Nephron (organoid): ENCODE results near the gene DNAH12.

Experiments used
- H3K27ac Mint-ChIP-seq, 3 experiments: 2 replicates each; pipeline ENCODE4 v1.8.0; 2020; ENCODE audit warnings: mixed read lengths in 3 of 3, mild to moderate bottlenecking in 2 of 3, moderate library complexity in 1 of 3
- H3K27me3 Mint-ChIP-seq: 2 replicates; pipeline ENCODE4 v1.8.0; 2021; ENCODE audit warnings: low read depth, mild to moderate bottlenecking, moderate library complexity, mixed read lengths
- H3K36me3 Mint-ChIP-seq: 2 replicates; pipeline ENCODE4 v1.8.0; 2020; ENCODE audit warnings: low read depth, mixed read lengths
- H3K4me1 Mint-ChIP-seq: 2 replicates; pipeline ENCODE4 v1.8.0; 2020; ENCODE audit warnings: mixed read lengths
- H3K4me3 Mint-ChIP-seq, 3 experiments: 2 replicates each; pipeline ENCODE4 v1.8.0; 2020; ENCODE audit warnings: mild to moderate bottlenecking in 3 of 3, mixed read lengths in 3 of 3, moderate library complexity in 2 of 3
- H3K9me3 Mint-ChIP-seq: 2 replicates; pipeline ENCODE4 v1.8.0; 2020; ENCODE audit warnings: mixed read lengths
- TF ChIP-seq, protein P1 (sequence below), 3 experiments: fragments of 200-600 bp; sonication (generic); IDR thresholded peaks; one replicate each; pipeline ENCODE4 v1.5.0; 2021; ENCODE audit warnings: antibody characterized with exemption in 3 of 3; ENCODE audit not compliant: unreplicated experiment in 3 of 3

The DNAH12 gene

DNA sequence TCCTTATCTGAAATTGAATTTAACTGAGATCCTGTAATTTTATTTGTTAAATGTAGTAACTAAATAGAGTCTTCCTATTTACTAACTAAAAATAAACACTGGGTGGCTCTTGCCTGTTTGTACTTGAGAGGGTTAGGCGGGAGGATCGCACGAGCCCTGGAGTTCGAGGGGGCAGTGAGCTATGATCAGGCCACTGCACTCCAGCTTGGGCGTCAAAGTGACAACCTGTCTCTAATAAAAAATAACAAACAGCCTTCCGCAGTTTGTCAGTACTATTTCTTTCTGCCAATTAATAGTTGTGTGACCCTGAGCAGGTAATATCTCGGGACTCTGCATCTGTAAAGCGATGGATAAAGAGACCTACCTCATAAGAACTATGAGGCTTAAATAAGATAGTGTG lies 11.2 kb upstream of the DNAH12 start:
- no peaks in the 10 kb centered on the region for H3K27me3 Mint-ChIP-seq
- peak overlapping the region; percentile 98 to 99 (median 98) for H3K27ac Mint-ChIP-seq

DNA sequence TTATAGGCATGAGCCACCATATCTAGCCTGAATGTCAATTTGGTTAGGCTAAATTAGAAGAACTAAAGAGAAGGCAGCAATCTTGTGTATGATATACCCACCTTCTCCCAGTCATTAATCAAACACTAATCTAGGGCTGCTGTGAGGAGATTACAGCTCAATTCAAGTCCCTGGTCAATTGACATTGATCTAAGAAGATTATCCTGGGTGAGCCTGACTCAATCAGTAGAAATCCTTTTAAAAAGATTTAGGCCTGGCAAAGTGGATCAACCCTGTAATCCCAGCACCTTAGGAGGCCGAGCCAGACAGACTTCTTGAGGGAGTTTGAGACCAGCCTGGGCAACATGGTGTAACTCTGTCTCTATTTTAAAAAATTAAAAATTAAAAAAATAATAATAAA lies 2.5 kb upstream of the DNAH12 start:
- Mint-ChIP-seq H3K27ac (no peak overlapping the region), H3K36me3 (no peaks in the 10 kb centered on the region), H3K4me1 (peaks cover 9% of the 10 kb centered on the region), H3K4me3 (no peak overlapping the region), H3K27me3 (no peaks in the 10 kb centered on the region), H3K9me3 (no peaks in the 10 kb centered on the region)
- TF ChIP-seq, protein P1, sequence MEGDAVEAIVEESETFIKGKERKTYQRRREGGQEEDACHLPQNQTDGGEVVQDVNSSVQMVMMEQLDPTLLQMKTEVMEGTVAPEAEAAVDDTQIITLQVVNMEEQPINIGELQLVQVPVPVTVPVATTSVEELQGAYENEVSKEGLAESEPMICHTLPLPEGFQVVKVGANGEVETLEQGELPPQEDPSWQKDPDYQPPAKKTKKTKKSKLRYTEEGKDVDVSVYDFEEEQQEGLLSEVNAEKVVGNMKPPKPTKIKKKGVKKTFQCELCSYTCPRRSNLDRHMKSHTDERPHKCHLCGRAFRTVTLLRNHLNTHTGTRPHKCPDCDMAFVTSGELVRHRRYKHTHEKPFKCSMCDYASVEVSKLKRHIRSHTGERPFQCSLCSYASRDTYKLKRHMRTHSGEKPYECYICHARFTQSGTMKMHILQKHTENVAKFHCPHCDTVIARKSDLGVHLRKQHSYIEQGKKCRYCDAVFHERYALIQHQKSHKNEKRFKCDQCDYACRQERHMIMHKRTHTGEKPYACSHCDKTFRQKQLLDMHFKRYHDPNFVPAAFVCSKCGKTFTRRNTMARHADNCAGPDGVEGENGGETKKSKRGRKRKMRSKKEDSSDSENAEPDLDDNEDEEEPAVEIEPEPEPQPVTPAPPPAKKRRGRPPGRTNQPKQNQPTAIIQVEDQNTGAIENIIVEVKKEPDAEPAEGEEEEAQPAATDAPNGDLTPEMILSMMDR (IDR thresholded peaks at IDR 0.05; ENCODE audit: unreplicated experiment in 3 of 3) = no peak

More for the DNA sequence above, 11.2 kb upstream of the DNAH12 start:
- peaks cover 26% of the 10 kb centered on the region for H3K4me1 Mint-ChIP-seq
- peaks cover 16% of the 10 kb centered on the region for H3K36me3 Mint-ChIP-seq
- no peaks in the 10 kb centered on the region for H3K9me3 Mint-ChIP-seq
- H3K4me3 Mint-ChIP-seq = peak overlapping the region; percentile 83 to 99 (median 86)
- TF ChIP-seq, protein P1 (IDR thresholded peaks at IDR 0.05; ENCODE audit: unreplicated experiment in 3 of 3) = no peak

DNA sequence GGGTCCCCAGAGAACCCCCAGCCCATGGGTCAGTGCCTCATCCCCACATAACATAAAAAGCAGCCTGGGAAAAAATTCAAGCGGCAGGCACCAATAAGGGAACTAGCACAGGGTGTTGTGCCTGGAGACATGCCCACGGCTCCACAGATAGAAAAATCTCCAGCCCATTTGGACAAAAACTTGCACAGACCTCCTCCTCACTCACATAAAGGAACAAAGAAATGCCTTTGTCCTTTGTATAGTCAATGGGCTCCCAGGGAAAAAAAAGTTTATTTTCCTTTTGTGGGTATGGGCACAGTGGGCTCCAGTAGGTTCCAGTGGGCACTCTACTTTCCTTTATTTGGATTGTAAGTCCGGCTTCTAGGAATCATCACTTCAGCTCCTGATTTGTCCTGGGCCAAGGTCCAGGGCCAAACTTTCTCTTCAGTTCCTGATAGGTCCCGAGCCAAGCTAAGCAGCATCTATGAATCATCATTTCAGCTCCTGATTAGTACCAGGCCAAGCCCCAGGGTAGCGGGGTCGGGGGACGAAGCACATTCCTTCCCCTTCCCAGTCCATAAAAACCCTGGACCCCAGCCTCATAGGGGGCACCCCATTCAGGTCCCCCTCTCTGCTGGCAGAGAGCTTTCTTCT lies 1.6 kb upstream of the DNAH12 start:
- no peaks in the 10 kb centered on the region for H3K9me3 Mint-ChIP-seq

DNA sequence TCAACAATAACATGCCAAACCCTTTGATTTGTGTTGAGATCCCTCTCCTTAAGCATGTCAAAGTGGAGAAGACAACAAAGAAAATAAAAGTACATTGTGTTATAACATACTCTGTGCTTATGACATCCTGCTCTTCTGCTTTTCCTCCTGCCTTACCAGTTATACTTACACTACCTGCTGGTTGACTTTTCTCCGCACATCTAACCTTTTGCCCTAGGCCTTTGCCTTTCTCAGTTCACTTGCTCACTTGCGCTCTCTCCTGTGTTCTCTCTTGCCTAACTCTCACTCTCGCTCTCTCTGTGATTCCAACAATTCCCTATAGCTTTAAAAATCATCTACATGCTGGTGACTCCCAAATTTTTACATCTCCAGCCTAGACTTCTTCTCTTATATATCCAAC lies 5.7 kb downstream of the DNAH12 start:
- TF ChIP-seq, protein P1 (IDR thresholded peaks at IDR 0.05; ENCODE audit: unreplicated experiment in 3 of 3) = no peak
- H3K4me3 Mint-ChIP-seq = no peak overlapping the region
- no peaks in the 10 kb centered on the region for H3K36me3 Mint-ChIP-seq
- no peak overlapping the region for H3K27ac Mint-ChIP-seq
- no peaks in the 10 kb centered on the region for H3K27me3 Mint-ChIP-seq
- H3K9me3 Mint-ChIP-seq = no peaks in the 10 kb centered on the region
- H3K4me1 Mint-ChIP-seq = no peaks in the 10 kb centered on the region

More for the DNA sequence above, 1.6 kb upstream of the DNAH12 start:
- no peak overlapping the region for H3K27ac Mint-ChIP-seq
- H3K4me1 Mint-ChIP-seq = peaks cover 9% of the 10 kb centered on the region
- no peak overlapping the region for H3K4me3 Mint-ChIP-seq
- no peaks in the 10 kb centered on the region for H3K36me3 Mint-ChIP-seq
- TF ChIP-seq, protein P1 (IDR thresholded peaks at IDR 0.05; ENCODE audit: unreplicated experiment in 3 of 3) = no peak
- no peaks in the 10 kb centered on the region for H3K27me3 Mint-ChIP-seq

DNA sequence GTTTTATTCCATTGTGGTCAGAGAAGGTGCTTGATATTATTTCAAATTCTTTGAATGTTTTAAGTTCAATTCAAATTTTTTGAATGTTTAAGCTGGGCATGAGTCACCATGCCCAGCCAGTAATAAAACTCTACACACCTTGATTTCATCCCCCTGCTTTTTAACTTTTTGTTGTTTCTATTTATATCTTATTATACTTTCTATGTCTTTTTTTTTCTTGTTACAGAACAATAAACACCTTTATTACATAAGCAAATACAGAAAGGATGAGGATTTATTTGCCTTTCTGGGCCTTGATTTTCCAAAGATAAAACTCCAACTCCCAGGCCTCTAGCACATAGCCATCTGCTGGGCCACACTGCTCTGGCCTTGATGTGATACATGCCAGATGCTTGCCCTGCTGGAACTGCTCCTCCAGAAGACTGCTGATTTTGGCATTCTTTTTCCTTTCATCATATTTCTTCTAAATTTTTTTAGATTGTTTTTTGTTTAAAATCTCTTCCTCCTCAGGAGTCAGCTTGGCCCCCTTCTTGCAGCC lies 14.0 kb downstream of the DNAH12 start:
- Mint-ChIP-seq H3K4me1 (no peaks in the 10 kb centered on the region), H3K9me3 (no peaks in the 10 kb centered on the region), H3K36me3 (no peaks in the 10 kb centered on the region), H3K27ac (no peak overlapping the region), H3K4me3 (no peak overlapping the region), H3K27me3 (no peaks in the 10 kb centered on the region)
- TF ChIP-seq, protein P1 (IDR thresholded peaks at IDR 0.05; ENCODE audit: unreplicated experiment in 3 of 3) = no peak
